IPS DF 4.7 (cell line): Measurements from ENCODE around the gene ZBTB25.

ENCODE experiments used
- DNase-seq: peaks from one replicate; pipeline ENCODE4 v3.0.0-alpha.2; 2013; ENCODE audit warnings: low spot score; ENCODE audit errors: extremely low read depth

The ZBTB25 gene

DNA sequence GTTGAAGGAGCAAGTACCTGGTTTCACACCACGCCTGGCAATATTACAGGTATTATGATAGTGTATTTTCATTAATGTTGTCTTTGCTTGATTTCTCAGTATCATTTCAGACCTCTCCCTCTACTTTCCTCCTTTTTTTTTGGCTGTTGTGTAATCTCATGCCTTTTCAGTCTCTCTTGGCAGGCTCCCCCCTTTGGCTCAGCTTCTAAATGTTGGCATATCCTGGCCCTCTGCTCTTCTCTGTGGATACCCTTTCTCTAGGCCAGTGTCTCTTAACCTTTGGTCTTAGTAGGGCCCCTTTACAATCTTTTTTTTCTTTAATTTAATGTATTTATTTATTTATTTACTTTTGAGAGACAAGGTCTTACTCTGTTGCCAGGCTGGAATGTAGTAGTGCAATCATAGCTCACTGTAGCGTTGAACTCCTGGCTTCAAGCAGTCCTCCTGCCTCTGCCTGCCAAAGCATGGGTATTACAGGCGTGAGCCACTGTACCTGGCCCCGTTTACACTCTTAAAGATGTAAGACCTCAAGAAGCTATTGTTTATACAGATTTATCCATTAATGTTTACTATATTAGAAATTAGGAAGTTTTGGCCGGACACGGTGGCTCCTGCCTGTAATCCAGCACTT, 102.7 kb downstream of the ZBTB25 start:
- no peak for DNase-seq
